ENCODE data around the gene ABT1.
A peak's percentile ranks its signal among the peaks of the same experiment; 100 is the strongest.

Gene ABT1

DNA sequence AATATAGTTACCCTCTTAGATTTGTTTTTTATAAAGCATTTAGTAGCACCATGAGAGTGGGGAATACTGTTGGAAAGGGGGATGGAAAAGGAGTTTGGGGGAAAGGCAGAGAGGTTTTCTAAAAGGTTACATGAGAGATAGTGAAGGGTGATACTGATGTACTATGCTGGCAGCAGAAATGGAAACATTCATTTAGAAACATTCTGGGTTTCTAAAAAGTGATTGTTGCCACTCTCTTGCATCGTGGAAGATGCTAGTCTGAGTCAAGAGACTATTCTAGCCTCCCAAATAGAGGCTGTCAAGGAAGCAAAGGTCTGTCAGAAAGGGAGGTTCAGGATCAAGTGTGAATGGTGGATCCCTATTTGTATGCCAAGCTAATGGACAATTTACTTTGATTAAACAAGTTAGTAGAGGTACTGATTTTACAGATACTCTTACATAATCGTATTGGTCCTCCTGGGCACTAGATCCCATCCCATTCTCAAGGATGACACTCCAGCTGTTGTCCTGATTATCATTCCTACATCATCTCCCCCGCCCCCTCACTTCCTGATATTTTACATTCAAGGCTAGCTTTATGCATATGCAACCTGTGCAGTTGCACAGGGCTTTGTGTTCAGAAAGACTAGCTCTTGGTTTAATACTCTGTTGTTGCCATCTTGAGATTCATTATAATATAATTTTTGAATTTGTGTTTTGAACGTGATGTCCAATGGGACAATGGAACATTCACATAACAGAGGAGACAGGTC lies 15.4 kb upstream of the ABT1 start:
- no peak for DNase-seq (ENCODE audit: low read depth in 2 of 2)
- H3K4me3 ChIP-seq (replicated peaks in 1 of 2; ENCODE audit: low read depth in 2 of 2, low read length in 2 of 2) = no peak overlapping the region
- TF ChIP-seq, protein P1, sequence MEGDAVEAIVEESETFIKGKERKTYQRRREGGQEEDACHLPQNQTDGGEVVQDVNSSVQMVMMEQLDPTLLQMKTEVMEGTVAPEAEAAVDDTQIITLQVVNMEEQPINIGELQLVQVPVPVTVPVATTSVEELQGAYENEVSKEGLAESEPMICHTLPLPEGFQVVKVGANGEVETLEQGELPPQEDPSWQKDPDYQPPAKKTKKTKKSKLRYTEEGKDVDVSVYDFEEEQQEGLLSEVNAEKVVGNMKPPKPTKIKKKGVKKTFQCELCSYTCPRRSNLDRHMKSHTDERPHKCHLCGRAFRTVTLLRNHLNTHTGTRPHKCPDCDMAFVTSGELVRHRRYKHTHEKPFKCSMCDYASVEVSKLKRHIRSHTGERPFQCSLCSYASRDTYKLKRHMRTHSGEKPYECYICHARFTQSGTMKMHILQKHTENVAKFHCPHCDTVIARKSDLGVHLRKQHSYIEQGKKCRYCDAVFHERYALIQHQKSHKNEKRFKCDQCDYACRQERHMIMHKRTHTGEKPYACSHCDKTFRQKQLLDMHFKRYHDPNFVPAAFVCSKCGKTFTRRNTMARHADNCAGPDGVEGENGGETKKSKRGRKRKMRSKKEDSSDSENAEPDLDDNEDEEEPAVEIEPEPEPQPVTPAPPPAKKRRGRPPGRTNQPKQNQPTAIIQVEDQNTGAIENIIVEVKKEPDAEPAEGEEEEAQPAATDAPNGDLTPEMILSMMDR (IDR thresholded peaks at IDR 0.05; ENCODE audit: low read depth, low read length) = no peak

DNA sequence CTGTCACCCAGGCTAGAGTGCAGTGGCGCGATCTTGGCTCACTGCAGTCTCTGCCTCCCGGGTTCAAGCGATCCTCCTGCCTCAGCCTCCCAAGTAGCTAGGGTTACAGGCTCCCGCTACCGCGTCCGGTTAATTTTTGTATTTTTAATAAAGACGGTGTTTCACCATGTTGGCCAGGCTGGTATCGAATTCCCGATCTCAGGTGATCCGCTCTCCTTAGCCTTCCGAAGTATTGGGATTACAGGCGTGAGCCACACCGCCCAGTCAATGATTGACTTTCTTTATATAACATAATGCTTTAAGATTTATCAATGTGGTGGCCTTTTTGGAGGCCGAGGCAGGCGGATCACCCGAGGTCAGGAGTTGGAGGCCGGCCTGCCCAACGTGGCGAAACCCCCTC lies 7.8 kb upstream of the ABT1 start:
- no peak for DNase-seq (ENCODE audit: low read depth in 2 of 2)
- TF ChIP-seq, protein P1 (IDR thresholded peaks at IDR 0.05; ENCODE audit: low read depth, low read length) = no peak
- H3K4me3 ChIP-seq (replicated peaks in 1 of 2; ENCODE audit: low read depth in 2 of 2, low read length in 2 of 2) = no peak overlapping the region

DNA sequence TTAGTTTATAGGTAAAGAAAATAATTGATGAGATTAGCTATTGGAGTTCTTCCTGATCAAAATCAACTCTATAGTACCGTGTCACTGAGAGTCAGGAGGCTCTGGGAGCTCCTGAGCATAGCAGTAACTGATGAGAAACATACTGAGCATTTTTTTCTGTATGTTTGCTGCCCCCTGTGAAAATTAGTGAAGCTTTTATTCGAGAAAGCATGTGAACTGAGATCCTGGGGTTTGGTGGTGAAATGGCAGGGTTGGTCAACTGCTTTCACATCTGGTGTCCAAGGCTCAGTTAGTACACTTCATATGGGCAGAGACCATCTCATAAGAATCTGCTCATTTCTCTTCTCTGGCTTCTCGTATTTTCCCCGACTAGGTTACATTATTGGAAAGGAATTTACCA lies 4.1 kb upstream of the ABT1 start:
- no peak overlapping the region for H3K4me3 ChIP-seq (replicated peaks in 1 of 2; ENCODE audit: low read depth in 2 of 2, low read length in 2 of 2)
- DNase-seq (ENCODE audit: low read depth in 2 of 2) = no peak
- TF ChIP-seq, protein P1 (IDR thresholded peaks at IDR 0.05; ENCODE audit: low read depth, low read length) = no peak

GRCh38 chr6:26593278-26594130 lies 3.2 kb upstream of the ABT1 start:
- TF ChIP-seq, protein P1 (IDR thresholded peaks at IDR 0.05; ENCODE audit: low read depth, low read length) = no peak
- no peak overlapping the region for H3K4me3 ChIP-seq (replicated peaks in 1 of 2; ENCODE audit: low read depth in 2 of 2, low read length in 2 of 2)
- DNase-seq (ENCODE audit: low read depth in 2 of 2) = no peak

DNA sequence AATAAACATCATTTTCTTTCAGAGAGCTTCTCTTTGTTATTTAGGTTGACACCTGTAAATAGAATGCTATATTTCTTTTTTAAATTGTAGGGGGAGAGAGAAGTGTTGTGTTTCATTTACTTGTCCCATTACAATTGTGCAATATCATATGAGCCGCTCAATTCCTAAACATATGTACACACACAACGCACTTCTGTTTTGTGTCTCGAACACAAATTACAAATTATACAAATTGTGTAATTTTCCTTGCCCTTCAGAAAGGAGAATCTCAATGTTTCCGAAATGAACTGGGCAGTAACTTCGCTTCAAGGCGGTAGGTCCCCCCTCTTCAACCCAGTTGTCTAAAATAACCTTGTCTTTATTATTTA lies 2.6 kb upstream of the ABT1 start:
- H3K4me3 ChIP-seq (replicated peaks in 1 of 2; ENCODE audit: low read depth in 2 of 2, low read length in 2 of 2) = no peak overlapping the region
- TF ChIP-seq, protein P1 (IDR thresholded peaks at IDR 0.05; ENCODE audit: low read depth, low read length) = no peak
- no peak for DNase-seq (ENCODE audit: low read depth in 2 of 2)

GRCh38 chr6:26594730-26595632 lies 1.8 kb upstream of the ABT1 start:
- TF ChIP-seq, protein P1 (IDR thresholded peaks at IDR 0.05; ENCODE audit: low read depth, low read length) = no peak
- H3K4me3 ChIP-seq (replicated peaks in 1 of 2; ENCODE audit: low read depth in 2 of 2, low read length in 2 of 2) = peak overlapping the region in 1 of 2 donors; percentile 57
- peak; percentile 68 to 94 for DNase-seq (ENCODE audit: low read depth in 2 of 2)

All from cardiac fibroblast (primary cell).